ENCODE measurements around the gene CRMP1. TPM values are rescaled to one million over a fixed set of nuclear protein-coding genes. Genes with fewer than 3 reads are reported as not detected.

CRMP1 gene
- total RNA-seq, 1 experiment from 2014 or later, result not detected

DNA sequence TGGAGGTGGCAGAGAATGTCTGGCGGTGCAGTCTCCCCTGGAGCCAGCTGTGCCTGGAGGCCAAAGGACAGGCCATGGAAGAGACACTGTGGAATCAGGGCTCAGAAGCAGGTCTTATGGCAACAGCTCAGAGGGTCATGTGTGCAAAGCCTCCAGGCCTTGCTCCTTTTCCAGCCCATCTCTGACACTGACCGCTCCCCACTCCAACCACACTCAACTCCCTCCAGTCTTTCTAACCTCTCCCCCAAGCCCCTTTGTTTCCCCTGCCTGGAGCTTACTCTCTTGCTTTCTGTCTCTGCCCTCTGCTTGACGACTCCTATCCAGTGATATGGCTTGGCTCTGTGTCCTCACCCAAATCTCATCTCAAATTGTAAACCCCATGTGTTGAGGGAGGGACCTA, 34.2 kb upstream of the CRMP1 start:
- no peaks in the 10 kb centered on the region for H3K36me3 Mint-ChIP-seq (ENCODE audit: insufficient read depth, unreplicated experiment)
- H3K27ac Mint-ChIP-seq (ENCODE audit: low read depth, unreplicated experiment), result no peak overlapping the region
- intact Hi-C loops (cut with micrococcal nuclease), result no loop called here
- CTCF ChIA-PET, result no interaction called here
- no peaks in the 10 kb centered on the region for H3K27me3 Mint-ChIP-seq (ENCODE audit: insufficient read depth, unreplicated experiment)
- H3K4me3 Mint-ChIP-seq (ENCODE audit: unreplicated experiment), result no peak overlapping the region
- BruUV-seq (replicated peaks), result no TSS peak
- POLR2A ChIA-PET, result no interaction called here
- DNase-seq (ENCODE audit: unreplicated experiment), result no peak
- TF ChIP-seq CTCF (IDR thresholded peaks at IDR 0.05; ENCODE audit: unreplicated experiment), result no peak
- peaks cover 12% of the 10 kb centered on the region for H3K9me3 Mint-ChIP-seq (ENCODE audit: unreplicated experiment)
- no peaks in the 10 kb centered on the region for H3K4me1 Mint-ChIP-seq (ENCODE audit: insufficient read depth, unreplicated experiment)

DNA sequence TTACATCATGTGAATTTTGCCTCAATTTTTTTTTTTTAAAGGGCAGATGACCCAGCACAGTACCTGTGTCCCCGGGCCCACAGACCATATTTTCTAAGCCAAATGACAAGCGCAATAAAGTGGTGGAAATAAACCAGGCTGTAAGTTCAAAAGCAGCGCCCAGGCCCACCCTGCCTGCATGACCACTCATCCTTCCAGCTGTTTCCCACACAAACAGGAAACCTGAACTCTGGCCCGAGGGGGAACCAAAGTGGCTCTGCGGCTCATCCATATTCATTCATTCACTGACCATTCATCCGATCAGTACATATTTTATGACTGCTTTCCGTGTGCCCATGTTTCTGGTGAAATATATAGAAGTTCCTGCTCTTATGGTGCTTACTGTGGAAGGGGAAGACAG, 33.7 kb upstream of the CRMP1 start:
- Mint-ChIP-seq H3K27ac (ENCODE audit: low read depth, unreplicated experiment) (no peak overlapping the region), H3K36me3 (ENCODE audit: insufficient read depth, unreplicated experiment) (no peaks in the 10 kb centered on the region), H3K27me3 (ENCODE audit: insufficient read depth, unreplicated experiment) (no peaks in the 10 kb centered on the region), H3K4me3 (ENCODE audit: unreplicated experiment) (no peak overlapping the region), H3K9me3 (ENCODE audit: unreplicated experiment) (peaks cover 13% of the 10 kb centered on the region), H3K4me1 (ENCODE audit: insufficient read depth, unreplicated experiment) (no peaks in the 10 kb centered on the region)
- POLR2A ChIA-PET, result no interaction called here
- CTCF ChIA-PET, result no interaction called here
- intact Hi-C loops (cut with micrococcal nuclease), result no loop called here
- no peak for TF ChIP-seq CTCF (IDR thresholded peaks at IDR 0.05; ENCODE audit: unreplicated experiment)
- no TSS peak for BruUV-seq (replicated peaks)
- no peak for DNase-seq (ENCODE audit: unreplicated experiment)

- H3K4me1 Mint-ChIP-seq (ENCODE audit: insufficient read depth, unreplicated experiment), result no peaks in the 10 kb centered on the region
- BruUV-seq (replicated peaks), result no TSS peak
- POLR2A ChIA-PET, result no interaction called here
- no peak overlapping the region for H3K4me3 Mint-ChIP-seq (ENCODE audit: unreplicated experiment)
- no peak for DNase-seq (ENCODE audit: unreplicated experiment)
- TF ChIP-seq CTCF (IDR thresholded peaks at IDR 0.05; ENCODE audit: unreplicated experiment), result no peak
- CTCF ChIA-PET, result no interaction called here
- no peak overlapping the region for H3K27ac Mint-ChIP-seq (ENCODE audit: low read depth, unreplicated experiment)
- intact Hi-C loops (cut with micrococcal nuclease), result no loop called here
- H3K27me3 Mint-ChIP-seq (ENCODE audit: insufficient read depth, unreplicated experiment), result no peaks in the 10 kb centered on the region
- peaks cover 20% of the 10 kb centered on the region for H3K9me3 Mint-ChIP-seq (ENCODE audit: unreplicated experiment)
- no peaks in the 10 kb centered on the region for H3K36me3 Mint-ChIP-seq (ENCODE audit: insufficient read depth, unreplicated experiment)
Measured at GRCh38 chr4:5925419-5926200, 32.7 kb upstream of the CRMP1 start.

DNA sequence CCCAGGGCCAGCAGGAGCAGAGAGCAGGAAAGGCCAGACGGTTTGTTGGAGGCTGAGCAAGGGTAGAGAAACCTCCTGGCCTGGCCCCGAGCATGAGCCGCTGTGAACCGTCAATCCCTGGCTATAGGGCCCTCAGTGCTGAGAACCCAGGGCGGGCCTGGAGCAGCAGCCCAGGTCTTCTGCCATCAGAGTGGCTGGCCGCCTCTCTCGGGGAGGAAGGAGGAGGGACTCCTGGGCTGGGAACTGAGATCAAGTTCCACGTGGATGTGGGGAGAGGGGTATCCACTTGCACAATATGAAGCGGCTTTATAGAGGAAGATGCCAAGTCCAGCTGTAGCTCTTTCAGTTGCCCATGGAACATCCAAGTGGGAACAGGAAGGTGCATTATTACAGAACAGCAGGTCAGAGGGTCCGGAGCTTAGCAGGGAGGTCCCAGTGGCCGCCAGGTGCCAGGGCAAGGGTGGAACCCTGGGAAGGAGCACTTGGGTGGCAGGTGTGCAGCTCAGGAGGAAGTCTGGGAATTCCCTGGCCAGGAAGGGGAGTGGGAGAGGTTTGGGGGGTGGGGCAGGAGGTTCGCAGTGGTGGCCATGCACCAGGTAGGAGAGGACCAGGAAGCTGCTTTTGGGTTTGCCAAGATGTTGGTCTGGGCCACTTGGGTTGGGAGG, 31.7 kb upstream of the CRMP1 start:
- intact Hi-C loops (cut with micrococcal nuclease), result no loop called here
- no peak for TF ChIP-seq CTCF (IDR thresholded peaks at IDR 0.05; ENCODE audit: unreplicated experiment)
- Mint-ChIP-seq H3K27ac (ENCODE audit: low read depth, unreplicated experiment) (no peak overlapping the region), H3K36me3 (ENCODE audit: insufficient read depth, unreplicated experiment) (no peaks in the 10 kb centered on the region), H3K9me3 (ENCODE audit: unreplicated experiment) (peaks cover 20% of the 10 kb centered on the region), H3K4me3 (ENCODE audit: unreplicated experiment) (no peak overlapping the region), H3K4me1 (ENCODE audit: insufficient read depth, unreplicated experiment) (no peaks in the 10 kb centered on the region), H3K27me3 (ENCODE audit: insufficient read depth, unreplicated experiment) (no peaks in the 10 kb centered on the region)
- DNase-seq (ENCODE audit: unreplicated experiment), result no peak
- ChIA-PET POLR2A (no interaction called here), CTCF (interaction anchor here (0.6 kb wide), 1 partner anchor 1399 kb away, joined by 3 read pairs; no protein-coding TSS in a partner anchor)
- BruUV-seq (replicated peaks), result no TSS peak

Data from MCF 10A (cell line).